Gastroesophageal sphincter (tissue), 4 donors: ENCODE data around the gene STRBP. TPM values are rescaled to one million over a fixed set of nuclear protein-coding genes. Genes with fewer than 3 reads are reported as not detected.
A peak's percentile ranks its signal among the peaks of the same experiment; 100 is the strongest.

Experiments
- ATAC-seq: fragments of 150-250 bp; one replicate; pipeline ENCODE4 v1.9.1; 2016; ENCODE audit warnings: mild to moderate bottlenecking, moderate library complexity
- H3K27ac ChIP-seq, 4 donors: fragments of 200-600 bp; sonication (generic) in 3 of 4; 1 replicate in 3 of 4; 2 replicates in 1 of 4; pipeline ENCODE4 v1.5.1; 2016 to 2019
- H3K27me3 ChIP-seq: fragments of 200-600 bp; sonication (generic); one replicate; pipeline ENCODE4 v1.5.1; 2019
- H3K36me3 ChIP-seq, 2 donors: fragments of 200-600 bp; sonication (generic); one replicate each; pipeline ENCODE4 v1.5.1; 2019; ENCODE audit warnings: control low read depth in 1 of 2
- H3K4me1 ChIP-seq, 3 donors: fragments of 200-600 bp; sonication (generic); 1 replicate in 2 of 3; 2 replicates in 1 of 3; pipeline ENCODE4 v1.5.1; 2016 to 2019; ENCODE audit warnings: control low read depth in 2 of 3
- H3K4me3 ChIP-seq, 2 donors: fragments of 200-600 bp; sonication (generic); one replicate each; pipeline ENCODE4 v1.5.1; 2019; ENCODE audit warnings: mild to moderate bottlenecking in 1 of 2, moderate library complexity in 1 of 2
- H3K9me3 ChIP-seq, 3 donors: fragments of 200-600 bp; sonication (generic); one replicate each; pipeline ENCODE4 v1.5.1; 2017 to 2019; ENCODE audit warnings: control low read depth in 2 of 3
- CTCF ChIP-seq, 4 experiments: fragments of 200-600 bp in 2 of 4; fragments of 450-650 bp in 2 of 4; sonication (generic) in 1 of 4; IDR thresholded peaks; one replicate each; pipeline ENCODE4 v1.5.1; 2017 to 2019; ENCODE audit warnings: antibody characterized with exemption in 4 of 4, mild to moderate bottlenecking in 2 of 4, moderate library complexity in 2 of 4
- EP300 ChIP-seq: sonication (generic); formaldehyde crosslinking; IDR thresholded peaks from one replicate; pipeline ENCODE4 v1.6.1; 2017; ENCODE audit warnings: antibody characterized with exemption, mild to moderate bottlenecking
- POLR2A ChIP-seq, 2 donors: fragments of 450-650 bp; IDR thresholded peaks; one replicate each; pipeline ENCODE4 v1.6.1; 2017; ENCODE audit warnings: antibody characterized with exemption in 2 of 2, mild to moderate bottlenecking in 2 of 2, moderate library complexity in 1 of 2
- POLR2AphosphoS5 ChIP-seq: sonication (generic); formaldehyde crosslinking; IDR thresholded peaks from one replicate; pipeline ENCODE4 v1.6.1; 2017; ENCODE audit warnings: antibody characterized with exemption
- WGBS, 2 donors: methylation state at CpG; one replicate each; pipeline ENCODE4 v1.1.5; 2018; ENCODE audit warnings: low coverage in 1 of 2; 5-methylcytosine and 5-hydroxymethylcytosine counted together
- total RNA-seq, 4 donors: library from RNA; depleted of rRNA; stranded (reverse); fragments of >200 nt; gene quantifications; one replicate each; pipeline ENCODE4 v1.1.0, GENCODE V29; 2016

The STRBP gene
- total RNA-seq, 4 donors from 2014 or later: 10.4 to 20.6 (median 14.8) TPM

- Histone ChIP-seq H3K9me3 (no peaks in the 10 kb centered on the region), H3K4me3 (no peak overlapping the region), H3K4me1 (no peaks in the 10 kb centered on the region), H3K36me3 (no peaks in the 10 kb centered on the region), H3K27me3 (no peaks in the 10 kb centered on the region), H3K27ac (no peak overlapping the region)
- WGBS, 2 donors: 76 to 84% methylated on average over 3 of the region's 3 CpGs
- TF ChIP-seq POLR2A (IDR thresholded peaks at IDR 0.05) (no peak), POLR2AphosphoS5 (no peak), EP300 (no peak), CTCF (IDR thresholded peaks at IDR 0.05) (no peak)
- ATAC-seq: no peak
Observed at GRCh38 chr9:123232332-123232731, 36.1 kb downstream of the STRBP start.

DNA sequence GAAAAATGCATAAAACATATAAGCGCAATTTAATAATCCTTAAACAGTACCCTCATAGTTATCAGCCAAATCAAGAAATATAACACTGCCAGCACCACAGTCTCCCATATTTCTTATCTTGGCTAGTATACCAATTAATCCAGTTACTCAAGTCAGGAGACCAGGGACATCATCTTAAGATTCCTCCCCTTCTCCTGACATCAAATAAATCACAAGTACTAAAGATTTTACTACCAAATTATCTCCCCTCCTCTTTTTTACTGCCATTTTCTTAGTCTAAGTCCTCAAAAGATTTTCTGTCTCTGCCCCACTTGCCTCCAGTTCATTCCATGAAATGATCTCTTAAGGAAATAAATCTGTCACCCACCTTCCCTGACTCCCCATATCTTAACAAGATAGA lies 37.0 kb downstream of the STRBP start:
- 100% methylated on average over 1 of the region's 1 CpG for WGBS, 2 donors
- Histone ChIP-seq H3K27ac (no peak overlapping the region), H3K27me3 (no peaks in the 10 kb centered on the region), H3K36me3 (no peaks in the 10 kb centered on the region), H3K9me3 (no peaks in the 10 kb centered on the region), H3K4me1 (no peaks in the 10 kb centered on the region), H3K4me3 (no peak overlapping the region)
- no peak for ATAC-seq
- TF ChIP-seq CTCF (IDR thresholded peaks at IDR 0.05): no peak
- no peak for TF ChIP-seq EP300
- TF ChIP-seq POLR2A (IDR thresholded peaks at IDR 0.05): no peak
- no peak for TF ChIP-seq POLR2AphosphoS5

DNA sequence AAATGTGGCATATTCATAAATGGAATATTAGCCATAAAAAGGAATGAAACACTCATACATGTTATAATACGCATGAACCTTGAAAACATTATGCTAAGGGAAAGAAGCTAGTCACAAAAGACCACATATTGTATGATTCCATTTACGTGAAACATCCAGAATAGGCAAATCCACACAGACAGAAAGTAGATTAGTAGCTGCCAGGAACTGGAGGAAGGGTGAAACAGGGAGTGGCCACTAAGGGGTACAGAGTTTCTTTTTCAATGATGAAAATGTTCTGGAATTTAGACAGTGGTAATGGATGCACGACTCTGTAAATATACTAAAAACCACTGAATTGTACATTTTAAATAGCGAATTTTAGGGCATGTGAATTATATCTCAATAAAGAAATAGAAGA lies 39.4 kb downstream of the STRBP start:
- TF ChIP-seq CTCF (IDR thresholded peaks at IDR 0.05) (no peak), EP300 (no peak), POLR2A (IDR thresholded peaks at IDR 0.05) (no peak), POLR2AphosphoS5 (no peak)
- no peak overlapping the region for H3K27ac ChIP-seq
- H3K36me3 ChIP-seq: no peaks in the 10 kb centered on the region
- no peak for ATAC-seq
- no peaks in the 10 kb centered on the region for H3K4me1 ChIP-seq
- H3K27me3 ChIP-seq: no peaks in the 10 kb centered on the region
- 86 to 100% methylated on average over 2 to 4 of the region's 4 CpGs for WGBS, 2 donors
- no peak overlapping the region for H3K4me3 ChIP-seq
- H3K9me3 ChIP-seq: no peaks in the 10 kb centered on the region

DNA sequence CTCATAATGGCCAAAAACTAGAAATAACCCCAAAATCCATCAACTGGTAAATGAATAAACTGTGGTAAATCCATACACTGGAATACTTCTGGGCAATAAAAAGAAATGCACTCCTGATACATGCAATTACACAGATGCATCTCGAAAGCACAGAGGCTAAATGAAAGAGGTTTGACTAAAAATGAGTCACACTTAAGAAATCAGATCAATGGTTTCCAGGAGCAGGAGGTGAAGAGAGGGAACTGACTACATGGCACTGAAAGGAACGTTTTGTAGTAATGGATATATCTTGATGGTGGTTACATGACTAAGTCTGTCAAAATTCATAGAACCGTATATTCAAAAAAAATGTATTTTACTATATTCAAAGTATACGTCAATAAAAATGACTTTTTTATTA lies 42.4 kb downstream of the STRBP start:
- no peaks in the 10 kb centered on the region for H3K27me3 ChIP-seq
- WGBS, 2 donors: 75 to 91% methylated on average over 4 of the region's 4 CpGs
- H3K4me1 ChIP-seq: no peaks in the 10 kb centered on the region
- no peak overlapping the region for H3K27ac ChIP-seq
- no peak for TF ChIP-seq POLR2A (IDR thresholded peaks at IDR 0.05)
- TF ChIP-seq CTCF (IDR thresholded peaks at IDR 0.05): no peak
- no peak for TF ChIP-seq POLR2AphosphoS5
- H3K9me3 ChIP-seq: no peaks in the 10 kb centered on the region
- no peaks in the 10 kb centered on the region for H3K36me3 ChIP-seq
- no peak overlapping the region for H3K4me3 ChIP-seq
- ATAC-seq: no peak

DNA sequence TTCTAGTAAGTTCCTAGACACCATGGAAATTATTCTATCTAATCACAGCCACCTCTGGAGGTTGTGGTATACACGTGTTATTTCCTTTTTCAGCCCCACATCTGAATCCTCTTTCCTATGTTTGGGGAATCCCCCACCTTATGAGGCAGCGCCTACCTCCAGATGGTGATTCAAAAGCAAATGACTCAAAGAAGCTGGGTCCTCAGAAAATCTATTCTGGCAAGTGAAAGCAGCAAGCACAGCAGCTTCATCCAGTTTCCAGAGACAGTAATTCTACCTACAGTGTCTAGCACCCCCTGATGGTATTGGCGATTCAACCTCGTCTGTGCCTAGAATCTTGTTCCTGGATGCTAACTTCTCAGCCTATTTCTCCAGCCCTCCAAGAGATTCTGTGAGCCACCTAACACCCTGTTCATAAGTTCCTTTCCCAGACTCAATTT lies 43.0 kb downstream of the STRBP start:
- Histone ChIP-seq H3K36me3 (no peaks in the 10 kb centered on the region), H3K27me3 (no peaks in the 10 kb centered on the region), H3K9me3 (no peaks in the 10 kb centered on the region), H3K27ac (no peak overlapping the region), H3K4me1 (no peaks in the 10 kb centered on the region), H3K4me3 (no peak overlapping the region)
- WGBS, 2 donors: 15 to 23% methylated on average over 3 to 4 of the region's 4 CpGs
- peak; percentile 6 to 51 (median 32) for TF ChIP-seq CTCF (IDR thresholded peaks at IDR 0.05)
- TF ChIP-seq POLR2AphosphoS5: no peak
- ATAC-seq: peak; percentile 46
